MM.1S (cell line): ENCODE results near the gene CCDC89.
"Not testable (repeated sequence)": the region's sequence is repeated elsewhere in the genome, so short reads cannot be mapped to it uniquely, and the experiment has no call there.

Experiments
- DNase-seq: peaks from one replicate; pipeline ENCODE4 v3.0.0-alpha.2; 2015
- H2AFZ ChIP-seq: fragments of 300-600 bp; sonication (generic); 2 replicates; pipeline ENCODE4 v1.6.0; 2016; ENCODE audit warnings: antibody characterized with exemption, low read length
- H3F3A ChIP-seq: fragments of 300-600 bp; sonication (generic); 2 replicates; pipeline ENCODE4 v1.6.1; 2016; ENCODE audit warnings: mild to moderate bottlenecking, antibody characterized with exemption, low read length, moderate library complexity, mixed read lengths; ENCODE audit not compliant: insufficient read depth
- H3K27ac ChIP-seq: fragments of 300-600 bp; sonication (generic); 2 replicates; pipeline ENCODE4 v1.5.1; 2016; ENCODE audit warnings: mild to moderate bottlenecking, low read length
- H3K27me3 ChIP-seq: fragments of 300-600 bp; sonication (generic); replicated peaks from 2 replicates; pipeline ENCODE4 v1.6.0; 2016; ENCODE audit warnings: low read length; ENCODE audit not compliant: insufficient read depth
- H3K36me3 ChIP-seq: fragments of 300-600 bp; sonication (generic); replicated peaks from 2 replicates; pipeline ENCODE4 v1.6.1; 2016; ENCODE audit warnings: mild to moderate bottlenecking, low read length, mixed read lengths; ENCODE audit not compliant: insufficient read depth
- H3K4me1 ChIP-seq: fragments of 300-600 bp; sonication (generic); 2 replicates; pipeline ENCODE4 v1.6.1; 2016; ENCODE audit warnings: low read length, mixed read lengths
- H3K4me2 ChIP-seq: fragments of 300-600 bp; sonication (generic); 2 replicates; pipeline ENCODE4 v1.6.0; 2016; ENCODE audit warnings: low read depth, low read length
- H3K4me3 ChIP-seq: fragments of 300-600 bp; sonication (generic); 2 replicates; pipeline ENCODE4 v1.5.1; 2016; ENCODE audit warnings: low read length, mixed read lengths
- H3K79me2 ChIP-seq: fragments of 300-600 bp; sonication (generic); 2 replicates; pipeline ENCODE4 v1.6.1; 2016; ENCODE audit warnings: mixed run types, low read length, mixed read lengths
- H3K9ac ChIP-seq: fragments of 300-600 bp; sonication (generic); 2 replicates; pipeline ENCODE4 v1.6.1; 2016; ENCODE audit warnings: low read length, mixed read lengths
- H3K9me2 ChIP-seq: fragments of 300-600 bp; sonication (generic); replicated peaks from 2 replicates; pipeline ENCODE4 v1.6.1; 2016; ENCODE audit warnings: mild to moderate bottlenecking, low read length, mixed read lengths; ENCODE audit not compliant: insufficient read depth
- H3K9me3 ChIP-seq: fragments of 300-600 bp; sonication (generic); replicated peaks from 2 replicates; pipeline ENCODE4 v1.6.1; 2016; ENCODE audit warnings: mild to moderate bottlenecking, low read length, mixed read lengths; ENCODE audit not compliant: insufficient read depth
- H4K20me1 ChIP-seq: fragments of 300-600 bp; sonication (generic); 2 replicates; pipeline ENCODE4 v1.6.1; 2016; ENCODE audit warnings: mild to moderate bottlenecking, low read length, moderate library complexity, mixed read lengths; ENCODE audit not compliant: insufficient read depth
- CTCF ChIP-seq: fragments of 300-600 bp; sonication (generic); IDR thresholded peaks from 2 replicates; pipeline ENCODE4 v1.5.1; 2016; ENCODE audit warnings: antibody characterized with exemption, low read length, mixed read lengths
- EZH2 ChIP-seq: fragments of 300-600 bp; sonication (generic); optimal IDR thresholded peaks from 2 replicates; pipeline ENCODE3; 2017; ENCODE audit warnings: low read depth, mild to moderate bottlenecking, antibody characterized with exemption, low read length, mixed read lengths
- EZH2phosphoT487 ChIP-seq: fragments of 300-600 bp; sonication (generic); IDR thresholded peaks from 2 replicates; pipeline ENCODE4 v1.6.1; 2018; ENCODE audit warnings: antibody characterized with exemption, low read length

CCDC89 gene

GRCh38 chr11:85656777-85657176 is 29.2 kb downstream of the CCDC89 start:
- Histone ChIP-seq H3K9ac (no peak overlapping the region), H3K4me3 (no peak overlapping the region), H3F3A (0 out of 2 replicates have a peak, but pooled peaks cover 5% of the 10 kb centered on the region), H3K27ac (no peak overlapping the region), H3K27me3 (no peaks in the 10 kb centered on the region), H3K9me3 (no peaks in the 10 kb centered on the region), H3K4me1 (peaks cover 18% of the 10 kb centered on the region), H3K9me2 (no peaks in the 10 kb centered on the region), H3K79me2 (peaks cover 83% of the 10 kb centered on the region), H2AFZ (no peak overlapping the region), H3K4me2 (no peak overlapping the region), H3K36me3 (peaks cover 21% of the 10 kb centered on the region), H4K20me1 (peaks cover 22% of the 10 kb centered on the region)
- TF ChIP-seq CTCF: no peak
- TF ChIP-seq EZH2phosphoT487: no peak
- no peak for TF ChIP-seq EZH2
- no peak for DNase-seq

GRCh38 chr11:85654343-85654742 is 31.7 kb downstream of the CCDC89 start:
- H3K9me3 ChIP-seq, DNase-seq, H3K4me1 ChIP-seq, H3K36me3 ChIP-seq, H3K4me2 ChIP-seq, H4K20me1 ChIP-seq, H3K27ac ChIP-seq, H3K9me2 ChIP-seq, H3K4me3 ChIP-seq, H3K9ac ChIP-seq, H2AFZ ChIP-seq, H3K27me3 ChIP-seq: not testable (repeated sequence)
- Histone ChIP-seq H3K79me2 (peaks cover 79% of the 10 kb centered on the region), H3F3A (peaks cover 13% of the 10 kb centered on the region; the same call in 1 of the 2 replicates)

GRCh38 chr11:85652786-85653447 is 33.1 kb downstream of the CCDC89 start:
- peaks cover 5% of the 10 kb centered on the region for H3K36me3 ChIP-seq
- TF ChIP-seq EZH2phosphoT487 (no peak), EZH2 (no peak), CTCF (no peak)
- no peaks in the 10 kb centered on the region for H3K9me2 ChIP-seq
- H3K9me3 ChIP-seq: no peaks in the 10 kb centered on the region
- H2AFZ ChIP-seq: no peak overlapping the region
- no peak overlapping the region for H3K27ac ChIP-seq
- no peak for DNase-seq
- peaks cover 79% of the 10 kb centered on the region for H3K79me2 ChIP-seq
- no peak overlapping the region for H3K4me2 ChIP-seq
- H4K20me1 ChIP-seq: no peaks in the 10 kb centered on the region
- H3K27me3 ChIP-seq: no peaks in the 10 kb centered on the region
- H3K9ac ChIP-seq: no peak overlapping the region
- peaks cover 21% of the 10 kb centered on the region for H3F3A ChIP-seq
- H3K4me3 ChIP-seq: no peak overlapping the region
- H3K4me1 ChIP-seq: 0 out of 2 replicates have a peak, but pooled peaks cover 6% of the 10 kb centered on the region

- H4K20me1 ChIP-seq: no peaks in the 10 kb centered on the region
- no peaks in the 10 kb centered on the region for H3K9me2 ChIP-seq
- no peak for DNase-seq
- H3K36me3 ChIP-seq: no peaks in the 10 kb centered on the region; the same call in 1 of the 2 replicates
- no peak overlapping the region for H3K27ac ChIP-seq
- peaks cover 66% of the 10 kb centered on the region for H3K79me2 ChIP-seq
- no peak overlapping the region for H3K9ac ChIP-seq
- H3K4me2 ChIP-seq: no peak overlapping the region
- no peaks in the 10 kb centered on the region for H3K27me3 ChIP-seq
- H3K9me3 ChIP-seq: no peaks in the 10 kb centered on the region
- no peak for TF ChIP-seq EZH2phosphoT487
- no peak for TF ChIP-seq CTCF
- TF ChIP-seq EZH2: no peak
- no peak overlapping the region for H2AFZ ChIP-seq
- no peak overlapping the region for H3K4me3 ChIP-seq
- H3K4me1 ChIP-seq: peaks cover 10% of the 10 kb centered on the region
- H3F3A ChIP-seq: peaks cover 28% of the 10 kb centered on the region
These were observed 34.9 kb downstream of the CCDC89 start for GRCh38 chr11:85651118-85651517.
